Glutamatergic neuron (in vitro differentiated cells): Measurements from ENCODE around the gene CNTFR. TPM values are rescaled to one million over a fixed set of nuclear protein-coding genes. Genes with fewer than 3 reads are reported as not detected.
A peak's percentile ranks its signal among the peaks of the same experiment; 100 is the strongest.

Experiments used
- DNase-seq: peaks from one replicate; pipeline ENCODE4 v3.0.0; 2022
- H3K27ac Mint-ChIP-seq: one replicate; pipeline ENCODE4 v1.8.0; 2020; ENCODE audit warnings: mild to moderate bottlenecking, mixed read lengths, inconsistent platforms; ENCODE audit not compliant: unreplicated experiment
- H3K27me3 Mint-ChIP-seq: one replicate; pipeline ENCODE4 v1.8.0; 2020; ENCODE audit warnings: mild to moderate bottlenecking, moderate library complexity, mixed read lengths, inconsistent platforms; ENCODE audit not compliant: unreplicated experiment
- H3K36me3 Mint-ChIP-seq: one replicate; pipeline ENCODE4 v1.8.0; 2020; ENCODE audit warnings: mild to moderate bottlenecking, mixed read lengths, inconsistent platforms; ENCODE audit not compliant: unreplicated experiment
- H3K4me1 Mint-ChIP-seq: one replicate; pipeline ENCODE4 v1.8.0; 2020; ENCODE audit warnings: mild to moderate bottlenecking, low read depth, mixed read lengths, inconsistent platforms; ENCODE audit not compliant: unreplicated experiment
- H3K4me3 Mint-ChIP-seq: one replicate; pipeline ENCODE4 v1.8.0; 2020; ENCODE audit warnings: mild to moderate bottlenecking, mixed read lengths, inconsistent platforms; ENCODE audit not compliant: unreplicated experiment
- H3K9me3 Mint-ChIP-seq: one replicate; pipeline ENCODE4 v1.8.0; 2020; ENCODE audit warnings: mild to moderate bottlenecking, moderate library complexity, mixed read lengths, inconsistent platforms; ENCODE audit not compliant: unreplicated experiment
- CTCF ChIP-seq: fragments of 200-600 bp; sonication (generic); IDR thresholded peaks from one replicate; pipeline ENCODE4 v1.5.0; 2021; ENCODE audit not compliant: partially characterized antibody, unreplicated experiment
- total RNA-seq: library from RNA; stranded (reverse); fragmentation: NEBNext Ultra II Directional; extraction: Animal tissue kit (Norgen Biotek cat#: 25700); gene quantifications from one replicate; pipeline ENCODE4 v1.2.1, GENCODE V29; 2021; ENCODE audit not compliant: unreplicated experiment

CNTFR gene
- total RNA-seq, 1 donor from 2014 or later, result 170 TPM

GRCh38 chr9:34625186-34625486, 35.6 kb upstream of the CNTFR start:
- H3K27ac Mint-ChIP-seq, result no peak overlapping the region
- H3K4me3 Mint-ChIP-seq, result peak overlapping the region; percentile 28
- TF ChIP-seq CTCF, result no peak
- DNase-seq, result no peak
- H3K9me3 Mint-ChIP-seq, result peaks cover 13% of the 10 kb centered on the region
- peaks cover 6% of the 10 kb centered on the region for H3K36me3 Mint-ChIP-seq
- H3K4me1 Mint-ChIP-seq, result peaks cover 8% of the 10 kb centered on the region
- H3K27me3 Mint-ChIP-seq, result peaks cover 39% of the 10 kb centered on the region

- no peak overlapping the region for H3K4me3 Mint-ChIP-seq
- peaks cover 11% of the 10 kb centered on the region for H3K9me3 Mint-ChIP-seq
- DNase-seq, result no peak
These were observed 35.1 kb upstream of the CNTFR start for GRCh38 chr9:34624475-34625185.

GRCh38 chr9:34623374-34624235, 34.1 kb upstream of the CNTFR start:
- TF ChIP-seq CTCF, result no peak
- Mint-ChIP-seq H3K9me3 (peaks cover 8% of the 10 kb centered on the region), H3K4me3 (no peak overlapping the region), H3K27me3 (peaks cover 30% of the 10 kb centered on the region), H3K4me1 (peaks cover 11% of the 10 kb centered on the region), H3K27ac (no peak overlapping the region), H3K36me3 (peaks cover 5% of the 10 kb centered on the region)
- no peak for DNase-seq

More at GRCh38 chr9:34624475-34625185, 35.1 kb upstream of the CNTFR start:
- Mint-ChIP-seq H3K27me3 (peaks cover 36% of the 10 kb centered on the region), H3K36me3 (peaks cover 6% of the 10 kb centered on the region), H3K27ac (no peak overlapping the region), H3K4me1 (peaks cover 11% of the 10 kb centered on the region)
- TF ChIP-seq CTCF, result no peak

- Mint-ChIP-seq H3K27ac (peak within 1 kb of the TSS; percentile 76), H3K9me3 (peaks cover 6% of the 10 kb centered on the region), H3K27me3 (peaks cover 14% of the 10 kb centered on the region), H3K4me3 (peak within 1 kb of the TSS; percentile 99), H3K4me1 (peaks cover 5% of the 10 kb centered on the region), H3K36me3 (no peaks in the 10 kb centered on the region)
- peak; percentile 89 for DNase-seq
- TF ChIP-seq CTCF, result no peak
These were observed 30.8 kb upstream of the CNTFR start, which contains the start of gene DCTN3 for GRCh38 chr9:34620061-34620994. Gene DCTN3 (minus strand): TSS chr9:34620495. CDS start chr9:34620464, 31 bp downstream.
